ENCODE results near the gene BABAM1. TPM values are rescaled to one million over a fixed set of nuclear protein-coding genes. Genes with fewer than 3 reads are reported as not detected.

Gene BABAM1
- total RNA-seq, 1 donor from 2014 or later = 83.3 TPM

GRCh38 chr19:17323300-17323963, 56.2 kb downstream of the BABAM1 start:
- no peaks in the 10 kb centered on the region for H3K9me3 Mint-ChIP-seq (ENCODE audit: low read depth)
- no peaks in the 10 kb centered on the region for H3K27me3 Mint-ChIP-seq (ENCODE audit: low read depth)
- H3K4me3 Mint-ChIP-seq (ENCODE audit: unreplicated experiment) = peak overlapping the region; percentile 22
- TF ChIP-seq, protein P1, sequence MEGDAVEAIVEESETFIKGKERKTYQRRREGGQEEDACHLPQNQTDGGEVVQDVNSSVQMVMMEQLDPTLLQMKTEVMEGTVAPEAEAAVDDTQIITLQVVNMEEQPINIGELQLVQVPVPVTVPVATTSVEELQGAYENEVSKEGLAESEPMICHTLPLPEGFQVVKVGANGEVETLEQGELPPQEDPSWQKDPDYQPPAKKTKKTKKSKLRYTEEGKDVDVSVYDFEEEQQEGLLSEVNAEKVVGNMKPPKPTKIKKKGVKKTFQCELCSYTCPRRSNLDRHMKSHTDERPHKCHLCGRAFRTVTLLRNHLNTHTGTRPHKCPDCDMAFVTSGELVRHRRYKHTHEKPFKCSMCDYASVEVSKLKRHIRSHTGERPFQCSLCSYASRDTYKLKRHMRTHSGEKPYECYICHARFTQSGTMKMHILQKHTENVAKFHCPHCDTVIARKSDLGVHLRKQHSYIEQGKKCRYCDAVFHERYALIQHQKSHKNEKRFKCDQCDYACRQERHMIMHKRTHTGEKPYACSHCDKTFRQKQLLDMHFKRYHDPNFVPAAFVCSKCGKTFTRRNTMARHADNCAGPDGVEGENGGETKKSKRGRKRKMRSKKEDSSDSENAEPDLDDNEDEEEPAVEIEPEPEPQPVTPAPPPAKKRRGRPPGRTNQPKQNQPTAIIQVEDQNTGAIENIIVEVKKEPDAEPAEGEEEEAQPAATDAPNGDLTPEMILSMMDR (IDR thresholded peaks at IDR 0.05) = no peak
- peaks cover 7% of the 10 kb centered on the region for H3K36me3 Mint-ChIP-seq (ENCODE audit: low read depth)
- peaks cover 10% of the 10 kb centered on the region for H3K4me1 Mint-ChIP-seq (ENCODE audit: low read depth)
- DNase-seq (ENCODE audit: low spot score) = no peak
- no peak overlapping the region for H3K27ac Mint-ChIP-seq (ENCODE audit: unreplicated experiment)

GRCh38 chr19:17323964-17324332, 56.7 kb downstream of the BABAM1 start:
- Mint-ChIP-seq H3K36me3 (ENCODE audit: low read depth) (peaks cover 7% of the 10 kb centered on the region), H3K27me3 (ENCODE audit: low read depth) (no peaks in the 10 kb centered on the region), H3K9me3 (ENCODE audit: low read depth) (no peaks in the 10 kb centered on the region), H3K27ac (ENCODE audit: unreplicated experiment) (no peak overlapping the region), H3K4me3 (ENCODE audit: unreplicated experiment) (no peak overlapping the region), H3K4me1 (ENCODE audit: low read depth) (peaks cover 10% of the 10 kb centered on the region)
- DNase-seq (ENCODE audit: low spot score) = no peak
- TF ChIP-seq, protein P1 (IDR thresholded peaks at IDR 0.05) = no peak

GRCh38 chr19:17324357-17325114, 57.3 kb downstream of the BABAM1 start:
- peaks cover 7% of the 10 kb centered on the region for H3K36me3 Mint-ChIP-seq (ENCODE audit: low read depth)
- TF ChIP-seq, protein P1 (IDR thresholded peaks at IDR 0.05) = no peak

DNA sequence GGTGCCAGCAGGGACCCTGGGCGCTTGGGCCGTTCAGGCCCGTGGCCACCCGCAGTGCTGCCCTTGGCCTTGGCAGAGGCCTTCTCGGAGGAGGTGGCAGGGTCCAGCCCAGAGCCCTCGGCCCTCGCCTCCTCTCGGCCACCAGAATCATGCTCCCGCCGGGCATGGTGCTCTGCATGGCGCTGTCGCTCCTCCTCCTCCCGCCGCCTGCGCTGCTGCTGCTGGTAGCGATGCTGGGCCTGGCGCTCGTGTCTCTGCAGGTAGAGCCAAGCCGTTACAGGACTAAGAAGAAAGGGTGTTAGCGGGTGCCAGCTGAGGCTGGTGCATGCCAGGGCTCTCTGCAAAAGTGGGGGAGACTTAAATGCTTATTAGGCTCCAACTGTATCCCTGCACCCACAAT, 57.9 kb downstream of the BABAM1 start:
- TF ChIP-seq, protein P1 (IDR thresholded peaks at IDR 0.05) = no peak
- Mint-ChIP-seq H3K27ac (ENCODE audit: unreplicated experiment) (no peak overlapping the region), H3K4me1 (ENCODE audit: low read depth) (peaks cover 10% of the 10 kb centered on the region), H3K27me3 (ENCODE audit: low read depth) (no peaks in the 10 kb centered on the region), H3K9me3 (ENCODE audit: low read depth) (no peaks in the 10 kb centered on the region), H3K4me3 (ENCODE audit: unreplicated experiment) (no peak overlapping the region), H3K36me3 (ENCODE audit: low read depth) (peaks cover 8% of the 10 kb centered on the region)
- DNase-seq (ENCODE audit: low spot score) = no peak

More at GRCh38 chr19:17324357-17325114, 57.3 kb downstream of the BABAM1 start:
- Mint-ChIP-seq H3K4me3 (ENCODE audit: unreplicated experiment) (no peak overlapping the region), H3K27ac (ENCODE audit: unreplicated experiment) (no peak overlapping the region), H3K4me1 (ENCODE audit: low read depth) (peaks cover 10% of the 10 kb centered on the region), H3K27me3 (ENCODE audit: low read depth) (no peaks in the 10 kb centered on the region), H3K9me3 (ENCODE audit: low read depth) (no peaks in the 10 kb centered on the region)
- no peak for DNase-seq (ENCODE audit: low spot score)

- Mint-ChIP-seq H3K4me3 (ENCODE audit: unreplicated experiment) (no peak overlapping the region), H3K27ac (ENCODE audit: unreplicated experiment) (no peak overlapping the region), H3K9me3 (ENCODE audit: low read depth) (no peaks in the 10 kb centered on the region), H3K36me3 (ENCODE audit: low read depth) (peaks cover 9% of the 10 kb centered on the region), H3K27me3 (ENCODE audit: low read depth) (no peaks in the 10 kb centered on the region), H3K4me1 (ENCODE audit: low read depth) (peaks cover 10% of the 10 kb centered on the region)
- no peak for DNase-seq (ENCODE audit: low spot score)
- TF ChIP-seq, protein P1 (IDR thresholded peaks at IDR 0.05) = no peak
Measured at GRCh38 chr19:17325881-17326594, 58.8 kb downstream of the BABAM1 start.

All from chondrocyte (in vitro differentiated cells).